ENCODE data around the gene TIMM9. TPM values are rescaled to one million over a fixed set of nuclear protein-coding genes. Genes with fewer than 3 reads are reported as not detected.

Gene TIMM9
- total RNA-seq, 4 donors from 2014 or later, result 4.9 to 48.9 (median 30.4) TPM

DNA sequence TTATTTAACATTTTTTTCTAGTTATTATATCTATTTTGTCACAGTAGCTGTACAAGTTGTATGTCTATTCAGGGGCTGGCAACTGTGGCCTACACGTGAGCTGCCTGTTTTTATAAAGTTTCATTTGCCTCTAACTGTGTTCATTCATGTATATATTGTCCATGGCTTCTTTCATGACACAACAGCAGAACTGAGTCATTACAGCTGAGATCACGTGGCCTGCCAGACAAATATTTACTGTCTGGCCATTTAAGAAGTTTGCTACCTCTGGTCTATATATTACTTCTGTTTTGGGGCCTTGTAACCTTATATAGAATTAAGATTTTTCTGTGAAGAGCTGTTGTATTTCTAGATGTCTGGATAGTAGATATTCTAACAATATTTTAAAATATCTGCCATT lies 38.1 kb upstream of the TIMM9 start:
- no peaks in the 10 kb centered on the region for H3K27me3 ChIP-seq
- no peak overlapping the region for H3K27ac ChIP-seq
- intact Hi-C loops (cut with DNase I; ENCODE audit: low total_unique reads), result no loop called here
- no peaks in the 10 kb centered on the region for H3K36me3 ChIP-seq
- no peak for DNase-seq
- TF ChIP-seq POLR2A (IDR thresholded peaks at IDR 0.05), result no peak
- TF ChIP-seq, protein P1, sequence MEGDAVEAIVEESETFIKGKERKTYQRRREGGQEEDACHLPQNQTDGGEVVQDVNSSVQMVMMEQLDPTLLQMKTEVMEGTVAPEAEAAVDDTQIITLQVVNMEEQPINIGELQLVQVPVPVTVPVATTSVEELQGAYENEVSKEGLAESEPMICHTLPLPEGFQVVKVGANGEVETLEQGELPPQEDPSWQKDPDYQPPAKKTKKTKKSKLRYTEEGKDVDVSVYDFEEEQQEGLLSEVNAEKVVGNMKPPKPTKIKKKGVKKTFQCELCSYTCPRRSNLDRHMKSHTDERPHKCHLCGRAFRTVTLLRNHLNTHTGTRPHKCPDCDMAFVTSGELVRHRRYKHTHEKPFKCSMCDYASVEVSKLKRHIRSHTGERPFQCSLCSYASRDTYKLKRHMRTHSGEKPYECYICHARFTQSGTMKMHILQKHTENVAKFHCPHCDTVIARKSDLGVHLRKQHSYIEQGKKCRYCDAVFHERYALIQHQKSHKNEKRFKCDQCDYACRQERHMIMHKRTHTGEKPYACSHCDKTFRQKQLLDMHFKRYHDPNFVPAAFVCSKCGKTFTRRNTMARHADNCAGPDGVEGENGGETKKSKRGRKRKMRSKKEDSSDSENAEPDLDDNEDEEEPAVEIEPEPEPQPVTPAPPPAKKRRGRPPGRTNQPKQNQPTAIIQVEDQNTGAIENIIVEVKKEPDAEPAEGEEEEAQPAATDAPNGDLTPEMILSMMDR (IDR thresholded peaks at IDR 0.05), result no peak
- no peak overlapping the region for H3K4me3 ChIP-seq
- H3K9me3 ChIP-seq, result no peaks in the 10 kb centered on the region
- no peaks in the 10 kb centered on the region for H3K4me1 ChIP-seq

DNA sequence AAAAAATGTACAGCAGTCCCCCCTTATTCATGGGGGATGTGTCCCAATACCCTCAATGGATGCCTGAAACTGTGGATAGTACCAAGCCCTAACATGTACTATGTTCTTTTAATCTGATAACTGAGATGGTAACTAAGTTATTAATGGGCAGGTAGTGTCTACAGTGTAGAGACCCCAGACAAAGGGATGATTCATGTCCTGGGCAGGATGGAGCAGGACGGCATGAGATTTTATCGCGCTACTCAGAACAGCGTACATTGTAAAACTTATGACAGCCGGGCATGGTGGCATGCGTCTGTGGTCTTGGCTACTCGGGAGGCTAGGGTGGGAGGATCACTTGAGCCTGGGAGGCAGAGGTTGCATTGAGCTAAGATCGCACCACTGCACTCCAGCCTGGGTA lies 37.3 kb upstream of the TIMM9 start:
- Histone ChIP-seq H3K36me3 (no peaks in the 10 kb centered on the region), H3K4me1 (no peaks in the 10 kb centered on the region), H3K4me3 (no peak overlapping the region), H3K9me3 (no peaks in the 10 kb centered on the region), H3K27me3 (no peaks in the 10 kb centered on the region), H3K27ac (no peak overlapping the region)
- intact Hi-C loops (cut with DNase I; ENCODE audit: low total_unique reads), result no loop called here
- TF ChIP-seq, protein P1 (IDR thresholded peaks at IDR 0.05), result no peak
- no peak for TF ChIP-seq POLR2A (IDR thresholded peaks at IDR 0.05)
- DNase-seq, result no peak

DNA sequence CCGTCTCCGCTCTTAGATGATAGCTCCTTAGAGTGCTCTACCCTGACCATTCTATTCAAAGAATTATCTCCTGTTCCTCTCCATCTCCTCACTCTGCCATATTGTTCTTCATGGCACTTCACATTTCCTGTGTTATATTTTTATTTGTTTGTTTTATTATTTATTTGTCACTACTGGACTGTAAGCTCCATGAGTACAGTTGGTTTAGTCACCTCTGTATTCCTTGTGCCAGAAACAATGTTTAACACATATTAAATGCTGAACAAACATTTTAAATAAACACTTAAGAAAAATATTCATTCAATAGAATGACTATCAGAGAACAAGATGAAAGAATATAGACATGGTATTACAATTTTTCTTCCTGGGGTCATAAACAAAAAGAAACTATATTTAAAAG lies 35.8 kb upstream of the TIMM9 start:
- no peak for TF ChIP-seq POLR2A (IDR thresholded peaks at IDR 0.05)
- TF ChIP-seq, protein P1 (IDR thresholded peaks at IDR 0.05), result no peak
- Histone ChIP-seq H3K36me3 (no peaks in the 10 kb centered on the region), H3K4me3 (no peak overlapping the region), H3K27me3 (no peaks in the 10 kb centered on the region), H3K27ac (no peak overlapping the region), H3K9me3 (no peaks in the 10 kb centered on the region), H3K4me1 (no peaks in the 10 kb centered on the region)
- DNase-seq, result no peak
- intact Hi-C loops (cut with DNase I; ENCODE audit: low total_unique reads), result no loop called here

DNA sequence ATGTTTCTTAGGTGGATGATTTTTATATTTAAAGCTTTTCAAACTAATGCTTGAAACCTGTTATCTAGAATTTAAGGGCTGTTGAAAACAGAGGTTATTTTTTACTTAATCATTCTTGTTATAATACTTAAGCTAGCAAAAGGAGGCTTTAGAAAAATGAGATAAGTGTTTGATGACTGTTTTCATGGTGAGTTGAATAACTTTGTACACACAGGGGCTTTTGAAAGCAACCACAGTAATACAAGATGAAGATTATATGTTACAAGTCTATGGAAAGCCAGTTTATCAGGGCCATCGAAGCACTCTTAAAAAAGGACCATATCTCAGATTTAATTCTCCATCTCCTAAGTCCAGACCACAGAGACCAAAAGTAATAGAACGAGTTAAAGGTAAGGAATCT lies 33.4 kb upstream of the TIMM9 start:
- intact Hi-C loops (cut with DNase I; ENCODE audit: low total_unique reads), result no loop called here
- Histone ChIP-seq H3K27ac (no peak overlapping the region), H3K4me1 (no peaks in the 10 kb centered on the region)

DNA sequence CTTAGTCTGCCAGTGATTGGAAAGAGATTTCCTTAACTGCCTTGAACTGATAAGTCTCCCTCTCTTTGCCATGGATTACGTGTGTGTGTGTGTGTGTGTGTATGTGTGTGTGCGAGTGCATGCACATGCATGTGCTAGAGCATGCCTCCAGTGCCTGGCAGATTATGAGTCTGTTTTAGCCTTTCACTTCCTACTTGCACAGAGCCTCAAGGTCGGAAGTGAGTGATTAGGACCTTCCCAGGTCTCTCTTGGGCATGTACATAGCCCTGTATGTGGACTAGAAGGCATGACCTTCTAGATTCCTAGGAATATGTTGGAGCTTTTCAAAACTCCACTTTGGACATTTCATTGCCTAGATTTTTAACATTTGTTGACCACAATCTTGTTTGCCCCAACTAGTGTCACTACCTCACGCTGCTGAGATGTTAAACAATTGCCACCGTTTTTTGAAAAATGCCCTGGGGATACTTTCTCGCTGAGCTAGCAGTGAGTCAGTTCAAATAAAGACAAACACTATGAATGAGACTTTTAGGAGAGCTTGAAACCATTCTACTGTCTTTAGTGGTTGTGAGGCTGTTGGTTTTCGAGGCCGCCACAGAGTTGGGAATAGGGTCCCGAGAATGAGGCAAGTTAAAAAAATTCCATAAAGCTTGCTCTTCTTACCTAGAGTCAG lies 28.4 kb upstream of the TIMM9 start:
- Histone ChIP-seq H3K9me3 (no peaks in the 10 kb centered on the region), H3K27me3 (no peaks in the 10 kb centered on the region), H3K4me1 (no peaks in the 10 kb centered on the region), H3K27ac (no peak overlapping the region), H3K4me3 (no peak overlapping the region), H3K36me3 (no peaks in the 10 kb centered on the region)
- TF ChIP-seq POLR2A (IDR thresholded peaks at IDR 0.05), result no peak
- TF ChIP-seq, protein P1 (IDR thresholded peaks at IDR 0.05), result no peak
- no peak for DNase-seq
- intact Hi-C loops (cut with DNase I; ENCODE audit: low total_unique reads), result no loop called here

More for the DNA sequence above, 33.4 kb upstream of the TIMM9 start:
- H3K4me3 ChIP-seq, result no peak overlapping the region
- H3K27me3 ChIP-seq, result no peaks in the 10 kb centered on the region
- DNase-seq, result no peak
- H3K36me3 ChIP-seq, result no peaks in the 10 kb centered on the region
- TF ChIP-seq POLR2A (IDR thresholded peaks at IDR 0.05), result no peak
- TF ChIP-seq, protein P1 (IDR thresholded peaks at IDR 0.05), result no peak
- H3K9me3 ChIP-seq, result no peaks in the 10 kb centered on the region

Measured in uterus (tissue), 4 donors.